SK-N-SH (cell line): ENCODE measurements around the gene LRRIQ4. TPM values are rescaled to one million over a fixed set of nuclear protein-coding genes. Genes with fewer than 3 reads are reported as not detected.

ENCODE experiments used
- CTCF ChIA-PET: fragments of 300-600, 350-600 bp; formaldehyde crosslinking; extraction: SDS; loops from one replicate; lab custom pipeline; 2021; lab: Yijun Ruan, JAX
- POLR2A ChIA-PET: fragments of 350-600 bp; sonication (Branson Sonifier 250); formaldehyde crosslinking; extraction: SDS; loops from one replicate; lab custom pipeline; 2020; ENCODE audit warnings: antibody characterized with exemption, inconsistent platforms; lab: Yijun Ruan, JAX
- DNase-seq: peaks from one replicate; pipeline ENCODE4 v3.0.0; 2012
- H2AFZ ChIP-seq: fragments of 200-600 bp; sonication (generic); 2 replicates; pipeline ENCODE4 v1.8.1; 2016; ENCODE audit warnings: antibody characterized with exemption, mild to moderate bottlenecking, low read depth
- H3F3A ChIP-seq: fragments of 200-600 bp; sonication (generic); replicated peaks from 2 replicates; pipeline ENCODE3; 2016; ENCODE audit warnings: antibody characterized with exemption, mild to moderate bottlenecking; ENCODE audit not compliant: insufficient read depth
- H3K27ac ChIP-seq, 2 experiments: fragments of 200-500 bp in 1 of 2; fragments of 200-600 bp in 1 of 2; sonication (Bioruptor generic) in 1 of 2; sonication (generic), shearing (Covaris generic) in 1 of 2; 2 replicates each; pipeline versions ENCODE4 v1.5.1 to v1.6.1; 2014 to 2016; ENCODE audit warnings: low read depth in 2 of 2, inconsistent platforms in 1 of 2, low read length in 1 of 2, mild to moderate bottlenecking in 1 of 2, mixed read lengths in 1 of 2
- H3K27me3 ChIP-seq: fragments of 200-600 bp; sonication (generic), shearing (Covaris generic); 2 replicates; pipeline ENCODE4 v1.6.1; 2016; ENCODE audit warnings: mixed run types; ENCODE audit not compliant: insufficient read depth
- H3K36me3 ChIP-seq, 2 experiments: fragments of 200-500 bp in 1 of 2; fragments of 200-600 bp in 1 of 2; sonication (Bioruptor generic) in 1 of 2; sonication (generic) in 1 of 2; replicated peaks in 1 of 2; 2 replicates each; pipeline versions ENCODE3 to v1.5.1; 2014 to 2016; ENCODE audit warnings: low read length in 1 of 2, mild to moderate bottlenecking in 1 of 2; ENCODE audit not compliant: insufficient read depth in 2 of 2, control insufficient read depth in 1 of 2
- H3K4me1 ChIP-seq, 2 experiments: fragments of 200-500 bp in 1 of 2; fragments of 200-600 bp in 1 of 2; sonication (Bioruptor generic) in 1 of 2; sonication (generic), shearing (Covaris generic) in 1 of 2; 2 replicates each; pipeline versions ENCODE4 v1.5.1 to v1.6.1; 2014 to 2016; ENCODE audit warnings: low read depth in 1 of 2, low read length in 1 of 2, mixed run types in 1 of 2; ENCODE audit not compliant: insufficient read depth in 2 of 2, control insufficient read depth in 1 of 2
- H3K4me2 ChIP-seq: fragments of 200-600 bp; sonication (generic), shearing (Covaris generic); 2 replicates; pipeline ENCODE4 v1.6.1; 2017; ENCODE audit warnings: mixed run types
- H3K4me3 ChIP-seq, 2 experiments: fragments of 200-500 bp in 1 of 2; fragments of 200-600 bp in 1 of 2; sonication (Bioruptor generic) in 1 of 2; sonication (generic), shearing (Covaris generic) in 1 of 2; 2 replicates each; pipeline versions ENCODE4 v1.5.1 to v1.8.1; 2014 to 2016; ENCODE audit warnings: low read depth in 2 of 2, inconsistent platforms in 1 of 2, low read length in 1 of 2, mild to moderate bottlenecking in 1 of 2, mixed read lengths in 1 of 2, moderate library complexity in 1 of 2
- H3K79me2 ChIP-seq: fragments of 200-600 bp; sonication (generic); 2 replicates; pipeline ENCODE4 v1.8.1; 2017; ENCODE audit warnings: mild to moderate bottlenecking; ENCODE audit not compliant: insufficient read depth
- H3K9ac ChIP-seq: fragments of 200-600 bp; sonication (generic); 2 replicates; pipeline ENCODE4 v1.6.1; 2017; ENCODE audit warnings: mixed run types
- H3K9me2 ChIP-seq: fragments of 200-600 bp; sonication (generic); 2 replicates; pipeline ENCODE4 v1.6.1; 2017; ENCODE audit warnings: mixed run types
- H3K9me3 ChIP-seq: fragments of 200-600 bp; sonication (generic); 2 replicates; pipeline ENCODE4 v1.6.1; 2017; ENCODE audit warnings: mixed run types, mild to moderate bottlenecking, moderate library complexity
- H4K20me1 ChIP-seq: fragments of 200-600 bp; sonication (generic); 2 replicates; pipeline ENCODE4 v1.6.1; 2017; ENCODE audit warnings: mild to moderate bottlenecking, mixed run types; ENCODE audit not compliant: insufficient read depth
- ELF1 ChIP-seq: IDR thresholded peaks from 2 replicates; pipeline ENCODE4 v1.4.0; 2012
- FOSL2 ChIP-seq: IDR thresholded peaks from 2 replicates; pipeline ENCODE4 v1.4.0; 2012; ENCODE audit warnings: low read depth, mild to moderate bottlenecking, moderate library complexity, borderline replicate concordance
- FOXJ3 ChIP-seq: sonication (generic); formaldehyde crosslinking; IDR thresholded peaks from 2 replicates; pipeline ENCODE4 v1.5.1; 2020; ENCODE audit warnings: mild to moderate bottlenecking, missing genetic modification reagents
- FOXM1 ChIP-seq: IDR thresholded peaks from 2 replicates; pipeline ENCODE4 v1.4.0; 2012; ENCODE audit warnings: low read depth, mild to moderate bottlenecking
- GABPA ChIP-seq: IDR thresholded peaks from 2 replicates; pipeline ENCODE4 v1.4.0; 2012; ENCODE audit warnings: low read depth, mild to moderate bottlenecking
- GATA2 ChIP-seq: sonication (generic); formaldehyde crosslinking; IDR thresholded peaks from 2 replicates; pipeline ENCODE4 v1.5.0; 2020; ENCODE audit warnings: mild to moderate bottlenecking, missing genetic modification reagents
- JUND ChIP-seq: IDR thresholded peaks from 2 replicates; pipeline ENCODE4 v1.4.0; 2012
- MEF2A ChIP-seq: IDR thresholded peaks from 2 replicates; pipeline ENCODE4 v1.4.0; 2012; ENCODE audit warnings: low read depth, borderline replicate concordance
- NFIC ChIP-seq: IDR thresholded peaks from 2 replicates; pipeline ENCODE4 v1.4.0; 2012; ENCODE audit warnings: borderline replicate concordance
- NRF1 ChIP-seq: IDR thresholded peaks from 2 replicates; pipeline ENCODE4 v1.6.1; 2012; ENCODE audit warnings: low read depth, mild to moderate bottlenecking, low read length
- RAD21 ChIP-seq: IDR thresholded peaks from 2 replicates; pipeline ENCODE4 v1.6.1; 2012; ENCODE audit warnings: mild to moderate bottlenecking, low read length
- RXRA ChIP-seq: IDR thresholded peaks from 2 replicates; pipeline ENCODE4 v1.4.0; 2012; ENCODE audit warnings: low read depth, mild to moderate bottlenecking, borderline replicate concordance
- TAF1 ChIP-seq: IDR thresholded peaks from 2 replicates; pipeline ENCODE4 v1.6.1; 2012; ENCODE audit warnings: low read depth, mild to moderate bottlenecking, low read length, moderate library complexity, borderline replicate concordance
- TCF12 ChIP-seq: IDR thresholded peaks from 2 replicates; pipeline ENCODE4 v1.4.0; 2012
- TEAD4 ChIP-seq: IDR thresholded peaks from 2 replicates; pipeline ENCODE4 v1.4.0; 2012; ENCODE audit warnings: mild to moderate bottlenecking, borderline replicate concordance; ENCODE audit not compliant: insufficient read depth
- YY1 ChIP-seq: IDR thresholded peaks from 2 replicates; pipeline ENCODE4 v1.4.0; 2012; ENCODE audit warnings: low read depth, mild to moderate bottlenecking
- WGBS: methylation state at CpG from one replicate; pipeline ENCODE4 v1.1.6; 2017; ENCODE audit warnings: low lambda C conversion rate; 5-methylcytosine and 5-hydroxymethylcytosine counted together
- polyA plus RNA-seq, 3 experiments: library from polyadenylated mRNA; depleted of rRNA; stranded (reverse); fragments of >200 nt; gene quantifications; 2 replicates each; pipeline ENCODE4 v1.2.3, GENCODE V29; 2012
- TF ChIP-seq, protein P1 (sequence below): IDR thresholded peaks from 2 replicates; pipeline ENCODE4 v1.4.0; 2012; ENCODE audit warnings: low read depth
- TF ChIP-seq, protein P2 (sequence below): IDR thresholded peaks from 2 replicates; pipeline ENCODE4; 2012
- TF ChIP-seq, protein P3 (sequence below): IDR thresholded peaks from 2 replicates; pipeline ENCODE4 v1.4.0; 2012; ENCODE audit warnings: low read depth, borderline replicate concordance
- TF ChIP-seq, protein P4 (sequence below): fragments of 150-350 bp; IDR thresholded peaks from 2 replicates; pipeline ENCODE4 v1.6.1; 2016; ENCODE audit warnings: mild to moderate bottlenecking, low read depth, low read length
- TF ChIP-seq, protein P5 (sequence below): IDR thresholded peaks from 2 replicates; pipeline ENCODE4 v1.6.1; 2012; ENCODE audit warnings: mild to moderate bottlenecking, low read depth, low read length, moderate library complexity

Gene LRRIQ4
- polyA plus RNA-seq, 1 of the 3 experiments (the other 2 are of a cell fraction): not detected

DNA sequence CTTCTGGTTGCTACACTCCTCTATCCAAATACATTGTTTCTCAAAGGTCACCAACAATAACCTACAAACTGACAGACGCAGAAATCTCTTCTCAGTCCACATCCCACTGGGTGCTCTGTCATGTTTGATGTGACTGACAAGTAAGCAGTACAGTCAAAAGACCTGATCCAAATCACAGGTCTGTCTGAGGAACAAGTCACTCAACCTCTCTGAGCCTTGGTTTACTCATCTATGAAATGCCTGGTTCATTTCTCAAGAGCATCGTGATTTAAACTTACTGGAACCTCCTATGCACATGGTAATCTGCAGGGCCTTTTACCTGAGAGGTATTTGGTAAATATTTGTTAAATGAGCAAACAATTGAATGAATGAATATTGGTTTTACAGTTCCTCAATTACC lies 51.6 kb downstream of the LRRIQ4 start (continued):
- TF ChIP-seq, protein P1, sequence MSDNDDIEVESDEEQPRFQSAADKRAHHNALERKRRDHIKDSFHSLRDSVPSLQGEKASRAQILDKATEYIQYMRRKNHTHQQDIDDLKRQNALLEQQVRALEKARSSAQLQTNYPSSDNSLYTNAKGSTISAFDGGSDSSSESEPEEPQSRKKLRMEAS: no peak
- TF ChIP-seq RXRA: no peak
- TF ChIP-seq GABPA: no peak

DNA sequence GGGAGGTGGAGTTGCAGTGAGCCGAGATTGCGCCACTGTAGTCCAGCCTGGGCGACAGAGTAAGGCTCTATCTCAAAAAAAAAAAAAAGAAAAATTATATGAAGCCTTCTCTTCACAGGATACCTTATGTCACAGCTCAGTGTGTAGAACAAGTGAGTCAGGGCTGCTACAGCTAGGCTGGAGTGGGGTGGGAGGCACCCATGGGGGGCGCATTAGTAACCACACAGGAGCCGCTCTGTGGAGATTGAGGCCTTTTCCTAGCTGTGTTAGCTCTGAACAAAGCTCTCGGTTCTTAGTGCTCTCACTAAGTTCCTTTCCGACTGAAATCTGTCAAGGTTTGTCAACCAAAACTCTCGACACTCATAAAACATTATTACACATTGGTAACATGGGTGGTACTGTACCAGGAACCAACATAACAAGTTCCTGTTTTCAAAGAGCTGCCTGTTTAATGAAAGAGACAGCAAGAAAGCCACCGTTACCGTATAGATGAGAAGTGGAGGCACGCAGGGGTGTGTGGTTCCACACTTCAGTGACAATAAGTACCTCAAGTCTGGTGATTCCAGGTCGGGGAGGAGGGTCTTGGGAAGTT lies 52.6 kb downstream of the LRRIQ4 start:
- ChIA-PET CTCF (no interaction called here), POLR2A (interaction anchor here (0.6 kb wide), 1 partner anchor 119 kb away, joined by 3 read pairs; no protein-coding TSS in a partner anchor)
- Histone ChIP-seq H3K4me1 (no peaks in the 10 kb centered on the region), H3K9me3 (no peaks in the 10 kb centered on the region), H3K9me2 (no peaks in the 10 kb centered on the region), H3K4me3 (no peak overlapping the region), H3K27me3 (no peaks in the 10 kb centered on the region), H4K20me1 (no peaks in the 10 kb centered on the region), H3K36me3 (no peaks in the 10 kb centered on the region), H3K4me2 (no peak overlapping the region), H3F3A (no peaks in the 10 kb centered on the region), H3K27ac (no peak overlapping the region), H3K79me2 (no peaks in the 10 kb centered on the region), H3K9ac (no peak overlapping the region), H2AFZ (no peak overlapping the region)
- no peak for DNase-seq
- 76% methylated on average over 12 of the region's 12 CpGs for WGBS
- TF ChIP-seq, protein P2, sequence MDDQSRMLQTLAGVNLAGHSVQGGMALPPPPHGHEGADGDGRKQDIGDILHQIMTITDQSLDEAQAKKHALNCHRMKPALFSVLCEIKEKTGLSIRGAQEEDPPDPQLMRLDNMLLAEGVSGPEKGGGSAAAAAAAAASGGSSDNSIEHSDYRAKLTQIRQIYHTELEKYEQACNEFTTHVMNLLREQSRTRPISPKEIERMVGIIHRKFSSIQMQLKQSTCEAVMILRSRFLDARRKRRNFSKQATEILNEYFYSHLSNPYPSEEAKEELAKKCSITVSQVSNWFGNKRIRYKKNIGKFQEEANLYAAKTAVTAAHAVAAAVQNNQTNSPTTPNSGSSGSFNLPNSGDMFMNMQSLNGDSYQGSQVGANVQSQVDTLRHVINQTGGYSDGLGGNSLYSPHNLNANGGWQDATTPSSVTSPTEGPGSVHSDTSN: no peak
- TF ChIP-seq FOXJ3 (no peak), JUND (no peak), MEF2A (no peak), NFIC (no peak), ELF1 (no peak), FOXM1 (no peak), FOSL2 (no peak), TEAD4 (no peak), RXRA (no peak), GATA2 (CRISPR knock-in tag) (no peak), YY1 (no peak), GABPA (no peak), NRF1 (no peak), TCF12 (no peak), TAF1 (no peak), RAD21 (no peak)
- TF ChIP-seq, protein P3, sequence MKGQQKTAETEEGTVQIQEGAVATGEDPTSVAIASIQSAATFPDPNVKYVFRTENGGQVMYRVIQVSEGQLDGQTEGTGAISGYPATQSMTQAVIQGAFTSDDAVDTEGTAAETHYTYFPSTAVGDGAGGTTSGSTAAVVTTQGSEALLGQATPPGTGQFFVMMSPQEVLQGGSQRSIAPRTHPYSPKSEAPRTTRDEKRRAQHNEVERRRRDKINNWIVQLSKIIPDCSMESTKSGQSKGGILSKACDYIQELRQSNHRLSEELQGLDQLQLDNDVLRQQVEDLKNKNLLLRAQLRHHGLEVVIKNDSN: no peak
- TF ChIP-seq, protein P4, sequence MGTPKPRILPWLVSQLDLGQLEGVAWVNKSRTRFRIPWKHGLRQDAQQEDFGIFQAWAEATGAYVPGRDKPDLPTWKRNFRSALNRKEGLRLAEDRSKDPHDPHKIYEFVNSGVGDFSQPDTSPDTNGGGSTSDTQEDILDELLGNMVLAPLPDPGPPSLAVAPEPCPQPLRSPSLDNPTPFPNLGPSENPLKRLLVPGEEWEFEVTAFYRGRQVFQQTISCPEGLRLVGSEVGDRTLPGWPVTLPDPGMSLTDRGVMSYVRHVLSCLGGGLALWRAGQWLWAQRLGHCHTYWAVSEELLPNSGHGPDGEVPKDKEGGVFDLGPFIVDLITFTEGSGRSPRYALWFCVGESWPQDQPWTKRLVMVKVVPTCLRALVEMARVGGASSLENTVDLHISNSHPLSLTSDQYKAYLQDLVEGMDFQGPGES: no peak
- TF ChIP-seq, protein P5, sequence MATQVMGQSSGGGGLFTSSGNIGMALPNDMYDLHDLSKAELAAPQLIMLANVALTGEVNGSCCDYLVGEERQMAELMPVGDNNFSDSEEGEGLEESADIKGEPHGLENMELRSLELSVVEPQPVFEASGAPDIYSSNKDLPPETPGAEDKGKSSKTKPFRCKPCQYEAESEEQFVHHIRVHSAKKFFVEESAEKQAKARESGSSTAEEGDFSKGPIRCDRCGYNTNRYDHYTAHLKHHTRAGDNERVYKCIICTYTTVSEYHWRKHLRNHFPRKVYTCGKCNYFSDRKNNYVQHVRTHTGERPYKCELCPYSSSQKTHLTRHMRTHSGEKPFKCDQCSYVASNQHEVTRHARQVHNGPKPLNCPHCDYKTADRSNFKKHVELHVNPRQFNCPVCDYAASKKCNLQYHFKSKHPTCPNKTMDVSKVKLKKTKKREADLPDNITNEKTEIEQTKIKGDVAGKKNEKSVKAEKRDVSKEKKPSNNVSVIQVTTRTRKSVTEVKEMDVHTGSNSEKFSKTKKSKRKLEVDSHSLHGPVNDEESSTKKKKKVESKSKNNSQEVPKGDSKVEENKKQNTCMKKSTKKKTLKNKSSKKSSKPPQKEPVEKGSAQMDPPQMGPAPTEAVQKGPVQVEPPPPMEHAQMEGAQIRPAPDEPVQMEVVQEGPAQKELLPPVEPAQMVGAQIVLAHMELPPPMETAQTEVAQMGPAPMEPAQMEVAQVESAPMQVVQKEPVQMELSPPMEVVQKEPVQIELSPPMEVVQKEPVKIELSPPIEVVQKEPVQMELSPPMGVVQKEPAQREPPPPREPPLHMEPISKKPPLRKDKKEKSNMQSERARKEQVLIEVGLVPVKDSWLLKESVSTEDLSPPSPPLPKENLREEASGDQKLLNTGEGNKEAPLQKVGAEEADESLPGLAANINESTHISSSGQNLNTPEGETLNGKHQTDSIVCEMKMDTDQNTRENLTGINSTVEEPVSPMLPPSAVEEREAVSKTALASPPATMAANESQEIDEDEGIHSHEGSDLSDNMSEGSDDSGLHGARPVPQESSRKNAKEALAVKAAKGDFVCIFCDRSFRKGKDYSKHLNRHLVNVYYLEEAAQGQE: no peak
